Right lung (tissue), 5 donors: Measurements from ENCODE around the gene CIB1. TPM values are rescaled to one million over a fixed set of nuclear protein-coding genes. Genes with fewer than 3 reads are reported as not detected.
"Not testable (repeated sequence)": the region's sequence is repeated elsewhere in the genome, so short reads cannot be mapped to it uniquely, and the experiment has no call there.

Source experiments
- DNase-seq, 2 donors: peaks; one replicate each; pipeline ENCODE4 v3.0.0-alpha.2; 2013
- polyA plus RNA-seq, 5 donors: library from polyadenylated mRNA; unstranded; fragments of 120-200 nt; gene quantifications; one replicate each; pipeline versions ENCODE4 v1.2.1 to v1.2.3, GENCODE V29; 2013; ENCODE audit warnings: inconsistent platforms in 1 of 5, low replicate concordance in 1 of 5; ENCODE audit not compliant: insufficient read length in 5 of 5, insufficient read depth in 1 of 5

The CIB1 gene
- polyA plus RNA-seq, 5 donors = 43.7 to 55.3 (median 47.4) TPM

DNA sequence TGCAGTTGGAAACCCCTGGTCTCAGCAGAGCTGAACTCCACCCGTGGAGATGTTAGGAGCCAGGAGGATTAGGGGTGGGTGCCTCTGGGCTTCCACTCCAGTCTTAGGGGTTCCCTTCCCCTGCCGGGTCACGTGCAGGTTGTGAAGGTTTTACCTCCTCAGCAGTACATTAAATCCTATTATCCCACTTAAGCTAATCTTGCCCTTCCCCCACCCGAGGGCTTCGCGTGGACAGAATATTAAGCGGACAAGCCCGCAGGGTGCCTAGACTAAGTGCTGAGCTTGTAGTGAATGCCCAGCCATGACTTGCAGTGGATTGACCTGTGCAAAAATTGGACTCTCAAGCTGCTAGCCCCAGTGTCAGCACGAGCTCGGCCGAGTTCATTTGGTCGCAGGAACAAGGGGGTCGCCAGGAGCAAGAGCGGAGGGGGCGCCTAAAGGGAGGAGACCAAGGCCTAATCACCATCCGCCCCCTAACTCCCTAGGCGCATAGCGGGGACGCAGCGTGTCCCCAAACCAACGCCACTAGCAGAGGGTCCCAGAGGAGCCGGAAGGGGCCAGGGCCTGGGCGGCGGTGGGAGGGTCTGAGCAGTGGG is 33.1 kb downstream of the CIB1 start:
- no peak for DNase-seq

DNA sequence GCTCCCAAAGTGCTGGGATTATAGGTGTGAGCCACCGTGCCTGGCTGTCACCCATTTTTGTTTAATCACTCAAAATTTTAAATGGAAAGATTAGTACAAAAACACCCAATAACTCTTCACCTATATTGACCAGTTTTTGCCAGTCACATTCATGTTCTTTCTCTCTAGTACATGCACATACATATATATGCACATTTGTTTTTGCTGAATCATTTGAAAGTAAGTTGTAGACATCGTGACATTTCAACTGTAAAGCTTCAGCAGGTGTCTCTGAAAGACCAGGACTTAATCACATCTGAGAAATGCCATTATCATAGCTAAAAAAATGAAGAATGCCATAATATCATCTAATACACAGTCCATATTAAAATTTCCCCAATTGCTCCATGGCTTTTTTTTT is 39.1 kb downstream of the CIB1 start:
- no peak for DNase-seq

DNA sequence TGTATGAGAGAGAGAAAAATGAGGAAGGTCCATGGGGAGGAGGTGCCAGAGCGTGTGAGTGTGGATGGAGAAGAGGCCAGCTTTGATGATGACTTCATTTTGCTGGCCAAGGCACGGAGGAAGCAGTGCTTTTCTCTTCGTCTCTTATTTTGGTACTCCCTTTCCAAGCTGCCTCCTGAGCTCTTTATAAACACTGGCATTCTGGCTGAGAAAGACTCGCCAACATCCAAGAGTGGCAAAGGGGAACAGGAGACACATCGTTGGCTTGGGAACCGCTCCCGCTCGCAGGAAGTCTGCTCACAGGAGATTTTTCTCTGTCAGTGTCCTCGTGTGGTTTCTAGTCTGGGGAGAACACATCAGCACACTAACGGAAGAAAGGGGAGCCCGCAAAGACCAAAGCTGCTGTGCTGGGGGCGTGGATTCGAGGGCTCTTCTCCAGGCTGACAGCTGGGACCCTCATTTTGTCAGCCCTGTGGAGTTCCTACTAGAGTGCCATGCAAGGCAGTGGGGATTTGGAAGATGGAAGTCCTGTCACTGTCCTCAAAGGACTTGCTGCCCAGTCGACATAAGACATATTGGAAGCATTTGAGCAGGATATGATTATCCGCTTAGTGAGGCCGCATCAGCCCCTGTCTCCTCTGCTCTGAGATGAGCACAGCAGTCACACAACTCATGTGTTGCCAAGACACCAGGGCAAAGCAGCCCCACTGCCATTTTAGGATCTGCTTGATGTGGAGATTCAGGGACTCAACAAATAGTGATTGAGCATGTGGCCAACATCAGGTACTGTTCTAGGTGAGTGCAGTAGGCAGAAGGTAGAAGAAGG is 40.6 kb downstream of the CIB1 start:
- no peak for DNase-seq

DNA sequence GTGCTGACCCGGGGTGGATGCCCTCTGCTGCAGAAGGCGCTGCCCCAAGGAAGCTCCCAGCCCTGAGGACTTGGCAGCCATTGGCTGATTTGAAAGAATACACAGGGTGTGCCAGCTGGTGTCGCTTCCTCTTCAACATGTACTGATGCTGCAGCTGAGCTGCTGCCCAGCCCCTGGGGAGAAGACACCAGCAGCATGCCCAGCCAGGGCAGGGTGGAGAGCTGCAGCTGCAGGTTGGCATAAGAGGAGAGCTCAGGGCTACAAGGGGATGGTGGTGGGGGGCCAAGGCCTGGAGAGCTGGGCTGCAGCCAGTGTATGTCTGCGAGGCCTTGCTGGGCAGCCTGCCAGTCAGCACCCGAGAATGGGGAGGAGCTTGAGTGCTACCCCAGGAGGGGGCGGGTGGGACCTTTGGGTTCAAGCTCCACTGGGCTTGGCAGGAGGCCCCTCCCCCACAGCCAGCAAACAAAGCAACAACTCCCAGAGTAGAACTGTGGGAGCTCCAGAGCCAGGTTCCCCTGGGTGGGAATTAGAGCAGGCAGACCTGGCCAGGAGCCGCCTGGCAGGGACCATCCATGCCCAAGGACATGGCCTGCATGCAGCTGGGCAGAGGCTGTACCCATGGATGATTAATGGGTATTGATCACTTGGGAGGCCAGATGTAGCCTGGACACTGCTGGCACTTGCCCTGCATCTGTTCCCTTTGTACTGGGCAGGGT is 41.8 kb downstream of the CIB1 start:
- DNase-seq = peak in 1 of 2 donors; percentile 67

DNA sequence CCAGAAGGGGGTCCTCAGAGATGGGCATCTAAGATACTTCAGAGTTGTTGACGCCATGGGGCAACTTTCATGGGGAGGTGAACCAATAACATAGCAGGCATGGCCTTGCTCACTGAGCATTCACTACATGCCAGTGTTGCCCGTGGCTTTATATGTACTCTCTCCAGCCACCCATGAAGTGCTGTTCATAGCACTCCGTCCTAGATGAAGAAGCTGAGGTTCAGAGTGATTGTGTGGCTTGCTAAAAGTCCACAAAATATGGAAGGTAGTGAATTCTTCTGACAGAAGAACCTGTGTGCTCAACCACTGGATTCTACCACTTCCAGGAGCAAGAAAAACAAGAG is 42.4 kb downstream of the CIB1 start:
- DNase-seq = no peak

DNA sequence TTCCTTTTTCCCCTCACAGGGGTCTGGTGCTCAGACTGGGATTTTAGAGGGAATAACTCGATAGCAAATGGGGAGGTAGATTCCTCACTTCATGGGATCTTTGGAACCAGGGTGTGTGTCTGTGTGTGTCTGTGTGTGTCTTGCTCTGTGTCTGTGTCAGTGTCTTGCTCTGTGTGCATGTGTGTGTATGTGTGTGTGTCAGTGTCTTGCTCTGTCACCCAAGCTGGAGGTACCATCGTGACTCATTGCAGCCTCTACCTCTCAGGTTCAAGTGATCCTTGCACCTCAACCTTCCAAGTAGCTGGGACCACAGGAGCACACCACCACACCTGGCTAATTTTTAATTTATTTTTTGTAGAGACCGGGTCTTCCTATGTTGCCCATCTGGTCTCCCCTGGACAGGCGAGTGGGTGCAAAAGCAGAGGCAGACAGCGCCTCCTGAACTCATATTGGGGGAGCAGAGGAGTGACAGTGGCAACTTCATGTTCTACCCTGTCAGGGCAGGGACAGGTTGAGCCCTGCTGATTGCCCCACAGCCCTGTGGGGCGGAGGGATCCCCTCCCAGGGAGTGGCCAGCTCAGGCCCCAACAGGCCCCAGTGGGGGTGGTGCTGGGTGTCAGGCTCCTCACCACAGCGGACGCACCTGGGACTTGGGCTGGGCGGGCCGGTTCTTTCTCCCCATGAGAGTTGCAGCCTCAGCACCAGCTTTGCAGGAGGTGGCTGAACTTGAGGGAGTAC is 43.0 kb downstream of the CIB1 start:
- no peak for DNase-seq

DNA sequence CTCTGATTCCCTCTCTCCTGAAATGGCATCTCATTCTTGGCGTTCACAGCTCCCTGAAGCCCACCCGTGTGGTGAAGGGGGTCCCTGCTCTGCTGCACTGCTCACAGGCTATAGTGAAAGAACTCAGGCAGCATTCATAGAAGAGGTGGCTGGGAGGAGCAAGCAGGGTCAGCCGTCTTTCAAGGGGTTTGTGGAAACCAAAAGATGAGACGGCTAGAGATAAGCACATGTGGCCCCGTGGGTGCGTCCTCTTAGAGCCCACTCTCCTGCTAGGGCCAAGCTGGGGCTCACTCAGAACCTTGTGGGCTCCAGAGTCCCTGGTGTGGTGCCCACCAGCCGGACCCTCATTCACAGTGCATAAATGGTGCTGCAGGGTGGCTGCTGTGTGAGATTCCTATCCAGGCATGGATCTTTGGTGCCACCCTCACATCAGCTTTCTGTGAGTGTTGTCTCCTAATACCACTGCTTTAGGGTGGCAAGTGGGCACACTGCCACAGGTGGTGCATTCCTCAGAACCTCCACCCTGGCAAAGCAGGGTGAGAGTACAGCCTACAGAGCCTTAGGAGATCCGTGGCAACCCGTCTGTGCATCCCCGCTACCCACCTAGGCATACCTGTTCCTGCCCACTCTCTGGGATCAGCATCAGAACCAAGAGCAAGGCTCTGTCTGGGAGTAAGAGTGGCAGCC is 43.8 kb downstream of the CIB1 start:
- DNase-seq = no peak

DNA sequence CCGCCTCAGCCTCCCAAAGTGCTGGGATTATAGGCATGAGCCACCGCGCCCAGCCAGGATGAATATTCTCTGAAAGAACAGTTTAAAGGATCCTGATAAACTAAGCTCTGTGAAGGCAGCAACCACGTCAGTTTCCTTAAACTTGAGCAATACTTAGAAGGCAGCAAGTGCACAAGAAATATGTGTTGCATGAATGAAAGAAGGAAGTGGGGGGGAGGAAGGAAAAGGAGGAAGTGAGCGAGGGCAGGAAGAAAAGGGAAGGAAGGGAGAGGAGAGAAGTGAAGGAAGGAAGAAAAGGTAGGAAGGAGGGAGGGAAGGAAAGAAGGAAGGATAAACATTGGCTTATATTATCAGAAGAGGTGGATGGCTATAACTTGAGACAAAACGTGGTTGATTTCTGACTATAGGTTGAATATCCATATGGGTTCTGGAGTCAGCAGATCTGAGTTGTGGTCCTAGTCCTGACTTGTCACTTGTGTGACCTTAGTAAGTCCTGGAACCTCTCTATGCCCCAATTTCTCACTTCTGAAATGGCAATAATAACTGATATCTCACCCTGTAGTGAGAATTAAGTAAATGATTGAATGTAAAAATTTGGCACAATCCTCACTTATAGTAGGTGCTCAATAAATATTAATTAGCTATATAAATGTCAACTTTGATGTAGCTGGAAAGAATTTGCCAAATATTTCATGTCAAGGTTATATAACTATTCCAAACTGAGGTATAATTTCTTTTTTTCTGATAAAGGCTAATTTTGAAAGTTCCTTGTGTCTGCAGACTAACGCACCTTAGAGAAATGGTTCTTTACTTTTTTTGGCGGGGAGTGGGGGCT is 44.6 kb downstream of the CIB1 start:
- DNase-seq = no peak

DNA sequence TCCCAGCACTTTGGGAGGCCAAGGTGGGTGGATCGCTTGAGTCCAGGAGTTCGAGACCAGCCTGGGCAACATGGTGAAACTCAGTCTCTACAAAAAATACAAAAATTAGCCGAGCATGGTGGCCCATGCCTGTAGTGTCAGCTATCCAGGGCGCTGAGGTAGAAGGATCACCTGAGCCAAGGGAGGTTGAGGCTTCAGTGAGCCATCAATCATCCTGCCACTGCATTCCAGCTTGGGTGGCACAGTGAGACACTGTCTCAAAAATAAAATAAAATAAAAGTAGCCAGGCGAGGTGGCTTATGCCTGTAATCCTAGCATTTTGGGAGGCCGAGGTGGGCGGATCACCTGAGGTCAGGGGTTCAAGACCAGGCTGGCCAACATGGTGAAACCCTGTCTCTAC is 45.7 kb downstream of the CIB1 start:
- not testable (repeated sequence) for DNase-seq

DNA sequence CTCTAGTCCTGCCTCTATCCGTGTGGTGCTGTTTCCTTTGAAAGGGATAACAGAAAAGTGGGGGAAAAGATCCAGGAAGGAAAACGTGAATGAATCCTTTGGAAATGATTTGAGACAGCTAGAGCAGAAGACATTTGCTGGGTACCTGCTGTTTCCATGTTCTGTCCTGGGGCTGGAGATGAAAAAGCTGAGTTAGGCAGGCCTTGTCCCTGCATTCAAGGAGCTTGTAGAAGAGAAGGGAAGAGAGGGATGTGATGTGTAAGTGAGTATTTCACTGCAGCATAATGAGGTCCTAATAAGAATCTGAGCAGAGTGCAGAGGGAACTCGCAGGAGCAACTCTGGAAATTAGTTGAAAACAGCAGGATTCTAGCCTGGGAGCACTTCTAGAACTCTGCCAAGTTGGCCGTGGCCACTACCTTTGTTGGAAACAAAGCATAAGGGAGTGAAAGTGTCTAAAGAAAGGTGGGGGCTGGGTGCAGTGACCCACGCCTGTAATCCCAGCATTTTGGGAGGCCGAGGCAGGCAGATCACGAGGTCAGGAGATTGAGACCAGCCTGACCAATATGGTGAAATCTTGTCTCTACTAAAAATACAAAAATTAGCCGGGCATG is 46.4 kb downstream of the CIB1 start:
- DNase-seq = no peak

DNA sequence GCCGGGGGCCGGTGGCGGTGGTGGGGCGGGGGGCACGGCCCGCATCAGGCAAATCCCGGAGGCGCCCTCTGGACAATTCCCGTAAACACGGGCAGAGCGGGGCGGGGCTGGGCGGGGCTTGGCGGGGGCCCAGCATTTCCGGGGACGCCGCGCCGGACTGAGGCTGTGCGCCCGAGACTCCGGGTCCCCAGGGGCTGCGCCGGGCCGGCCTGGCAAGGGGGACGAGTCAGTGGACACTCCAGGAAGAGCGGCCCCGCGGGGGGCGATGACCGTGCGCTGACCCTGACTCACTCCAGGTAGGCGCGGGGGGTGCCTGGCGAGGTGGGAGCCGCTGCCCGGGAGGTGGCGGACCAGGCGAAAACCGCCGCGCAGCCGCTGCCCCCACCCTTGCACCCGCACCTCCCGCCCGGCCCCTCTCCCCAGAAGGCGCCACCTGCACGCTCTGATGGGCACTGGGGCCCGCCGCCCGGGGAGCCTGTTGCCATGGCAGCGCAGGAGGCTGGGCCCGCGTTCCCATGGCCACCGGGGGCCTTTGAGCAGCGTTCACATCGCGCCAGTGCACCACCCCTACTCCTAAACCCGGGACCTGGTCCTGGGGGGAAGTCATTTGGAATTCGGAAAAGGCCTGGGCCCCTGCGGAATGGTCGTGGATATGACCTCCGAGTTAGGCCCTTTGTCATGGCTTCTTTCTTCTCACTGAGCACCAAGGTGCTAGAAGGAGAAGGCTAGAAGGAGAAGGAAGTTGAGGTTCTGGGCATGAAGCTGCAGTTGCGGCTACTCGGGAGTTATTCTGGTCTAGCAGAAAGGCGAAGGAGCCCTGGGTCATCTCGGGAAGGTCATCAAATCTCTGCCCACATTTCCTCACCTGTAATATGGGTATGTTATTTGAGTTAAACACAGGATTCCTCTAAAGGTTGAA is 48.7 kb downstream of the CIB1 start:
- DNase-seq = peak; percentile 24 to 51

DNA sequence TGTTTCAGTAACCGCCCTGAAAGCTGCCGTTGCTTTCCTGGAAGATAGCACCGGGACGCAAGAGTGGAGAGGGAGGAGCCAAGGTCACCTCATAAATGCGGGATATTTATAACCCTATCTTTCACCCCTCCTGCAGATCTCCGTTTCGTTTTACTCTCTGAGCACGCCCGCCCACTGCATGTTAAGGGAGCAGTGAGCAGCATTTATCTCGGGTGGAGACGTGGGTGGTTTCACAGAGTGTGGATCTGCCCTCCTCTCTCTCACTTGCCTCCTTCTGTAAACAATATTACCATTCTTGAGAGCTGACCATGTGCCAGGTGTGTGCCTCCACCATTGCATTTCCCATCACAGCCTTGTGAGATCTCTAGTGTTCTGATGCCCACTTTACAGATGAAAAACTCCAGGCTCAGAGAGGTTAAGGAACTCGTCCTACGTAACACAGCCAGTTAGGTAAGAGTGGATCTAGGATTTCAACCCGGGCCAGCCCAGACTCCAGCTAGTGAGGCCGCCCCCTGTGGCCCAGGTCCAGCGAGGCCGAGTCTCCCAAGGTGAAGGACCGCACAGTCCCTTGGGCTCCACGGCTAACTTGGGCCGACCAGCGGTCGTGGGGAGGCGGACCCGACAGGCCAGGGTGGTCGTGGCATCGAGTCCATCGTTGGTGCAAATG is 49.5 kb downstream of the CIB1 start:
- peak; percentile 18 to 28 for DNase-seq

DNA sequence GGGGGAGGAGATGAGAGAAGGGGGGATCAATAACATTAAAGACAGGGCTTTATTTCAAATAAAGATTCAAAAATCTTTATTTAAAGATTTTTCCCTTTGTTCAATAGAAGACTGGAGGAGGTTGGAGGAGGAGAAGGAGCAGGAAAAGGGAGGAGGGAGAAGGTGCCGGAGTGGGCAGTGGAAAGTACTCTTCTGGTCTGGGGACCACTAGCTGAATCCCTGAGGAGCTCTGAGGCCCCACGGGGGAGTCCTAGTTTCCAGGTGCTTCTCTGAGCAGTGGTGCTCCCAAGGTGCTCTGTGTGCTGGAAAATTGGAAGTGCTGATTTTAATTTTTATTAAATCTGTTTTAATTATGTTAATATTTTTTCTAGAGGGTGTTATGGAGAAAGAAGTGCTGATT is 52.0 kb downstream of the CIB1 start:
- DNase-seq = no peak

Other genes starting within 250 kb of the CIB1 start
- 10 to 100 TPM; 28.9 to 41.5 (median 33.5) TPM for gene ZNF710, start 232.6 kb downstream of the CIB1 start, polyA plus RNA-seq
- gene IDH2, start 131.5 kb downstream of the CIB1 start, polyA plus RNA-seq = 100 to 1,000 TPM; 114 to 152 (median 118) TPM
- 10 to 100 TPM; 21.0 to 30.0 (median 23.4) TPM for gene SEMA4B, start 32.6 kb downstream of the CIB1 start, polyA plus RNA-seq
- 1 to 10 TPM; 1.7 to 4.6 (median 4.3) TPM for gene GDPGP1, start 268 bp upstream of the CIB1 start, polyA plus RNA-seq
- gene TTLL13, start 15.6 kb upstream of the CIB1 start, polyA plus RNA-seq = under 1 TPM; 0.09 to 0.27 (median 0.13) TPM
- 100 to 1,000 TPM; 105 to 122 (median 108) TPM for gene NGRN, start 31.7 kb upstream of the CIB1 start, polyA plus RNA-seq
- gene ZNF774, start 118.3 kb upstream of the CIB1 start, polyA plus RNA-seq = 1 to 10 TPM; 4.9 to 6.6 (median 5.6) TPM
- 100 to 1,000 TPM; 172 to 244 (median 224) TPM for gene IQGAP1, start 154.3 kb upstream of the CIB1 start, polyA plus RNA-seq